Activated T-helper 9 cell treated with anti-CD3 and anti-CD28 coated beads, Interleukin-2, amount 50 U/mL, for 16 hours (primary cell): ENCODE results near the gene SMIM12.

Experiments used
- DNase-seq: peaks from one replicate; pipeline ENCODE4 v3.0.0-alpha.2; 2020; ENCODE audit warnings: low read depth

Gene SMIM12, protein sequence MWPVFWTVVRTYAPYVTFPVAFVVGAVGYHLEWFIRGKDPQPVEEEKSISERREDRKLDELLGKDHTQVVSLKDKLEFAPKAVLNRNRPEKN

DNA sequence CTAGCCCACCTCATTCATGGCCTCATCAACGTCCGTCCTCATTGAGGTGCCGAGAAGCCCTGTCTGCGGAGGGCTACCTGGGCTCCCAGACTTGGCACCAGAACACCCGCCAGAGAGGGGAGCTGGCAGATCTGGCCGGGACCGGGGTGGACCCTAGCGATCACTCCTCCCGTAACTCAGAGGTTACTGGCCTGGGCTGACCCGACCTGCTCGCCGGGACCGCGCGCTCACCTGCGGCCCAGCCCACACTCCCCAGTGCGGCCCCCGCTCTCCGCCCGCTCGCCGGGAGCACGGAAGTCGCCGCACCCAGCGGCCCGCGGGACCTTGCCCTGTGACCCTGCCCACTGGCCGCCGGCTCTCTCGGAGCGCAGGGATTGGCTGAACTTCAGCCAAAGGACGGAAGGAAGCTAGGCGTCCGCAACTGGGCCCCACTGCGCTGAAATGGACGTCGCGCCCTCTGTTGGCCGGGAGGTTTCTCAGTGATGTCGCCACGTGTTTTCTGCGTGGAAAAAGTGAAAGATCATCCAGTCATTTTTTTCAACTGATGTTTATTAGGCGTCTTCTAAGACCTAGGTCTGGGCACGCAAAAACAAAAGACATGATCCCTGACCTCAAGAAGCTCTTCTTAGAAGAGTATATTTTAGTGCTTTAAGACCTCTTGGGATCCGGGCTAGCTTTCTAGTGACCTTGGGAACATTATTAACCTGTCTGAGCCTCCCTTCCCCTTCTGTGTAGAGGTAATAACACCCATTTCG, at the start of gene SMIM12:
TSS of gene SMIM12 (minus strand) at position 304 of the 755 bp plus-strand sequence. CDS start 3,772 bp downstream, outside the sequence.
- DNase-seq = peak; percentile 89

DNA sequence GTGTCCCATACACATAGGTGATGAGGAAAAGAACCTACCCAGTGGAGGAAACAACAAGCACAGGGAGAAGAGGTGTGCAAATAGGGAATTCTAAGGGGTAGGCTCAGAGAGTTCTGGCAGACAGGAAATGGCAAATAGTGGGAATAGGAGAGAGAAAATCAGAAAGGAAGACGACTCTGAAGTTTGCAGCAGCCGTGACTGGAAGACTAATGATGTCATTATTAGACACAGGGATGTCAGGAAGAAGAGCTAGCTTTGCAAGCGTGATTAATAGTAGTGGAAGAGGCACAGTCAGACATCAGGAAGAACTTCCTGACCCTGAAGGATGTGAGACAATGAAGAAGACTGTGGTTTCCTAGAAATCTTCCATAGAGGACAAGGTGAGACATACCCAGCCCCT, 48.8 kb upstream of the SMIM12 start:
- DNase-seq = no peak

DNA sequence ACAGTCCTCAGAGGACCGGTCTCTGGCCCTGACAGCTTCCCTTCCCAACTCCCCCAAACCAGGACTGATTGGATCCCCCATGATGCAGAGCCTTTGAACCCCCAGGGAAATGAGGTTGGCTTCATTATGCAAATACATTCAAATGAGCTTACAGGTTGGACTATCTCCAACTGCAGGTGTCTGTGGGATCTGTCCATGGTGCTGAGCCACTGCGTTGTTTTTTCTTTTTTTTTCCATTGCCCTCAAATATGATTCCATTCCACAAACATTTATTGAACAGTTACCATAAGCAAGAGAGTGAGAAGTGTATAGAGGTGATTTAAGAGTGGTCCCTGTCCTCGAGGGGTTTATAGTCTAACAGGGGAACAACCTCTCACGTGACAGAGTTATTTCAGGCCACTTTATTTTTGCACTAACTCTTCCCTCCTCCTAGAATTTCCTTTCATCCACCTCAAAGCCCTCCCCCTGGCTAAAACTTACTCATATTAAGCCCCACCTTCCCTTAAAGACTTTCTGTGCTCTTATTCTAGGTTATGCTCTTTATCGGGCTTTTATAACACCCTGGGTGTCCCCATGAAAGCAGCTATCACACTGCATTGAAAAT, 48.0 kb upstream of the SMIM12 start:
- DNase-seq = no peak

DNA sequence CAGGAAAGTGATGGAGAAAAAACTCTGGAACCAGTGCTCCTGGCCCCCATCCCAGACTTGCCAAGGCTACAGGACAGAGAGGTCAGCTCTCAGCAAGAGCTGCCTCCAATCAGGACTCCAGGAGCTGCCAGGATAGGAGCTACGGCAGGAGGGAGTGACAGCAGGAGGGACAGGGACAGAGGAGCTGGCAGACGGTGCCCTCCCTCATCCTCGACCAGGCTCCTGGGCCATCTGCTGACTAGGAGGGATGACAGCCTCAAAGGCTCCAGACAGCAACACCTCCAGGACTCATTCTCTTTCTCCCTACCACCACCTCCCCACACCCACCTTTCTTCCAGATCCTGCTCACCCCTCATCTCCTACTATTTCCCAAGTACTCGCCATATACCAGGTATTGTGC, 47.2 kb upstream of the SMIM12 start:
- no peak for DNase-seq

DNA sequence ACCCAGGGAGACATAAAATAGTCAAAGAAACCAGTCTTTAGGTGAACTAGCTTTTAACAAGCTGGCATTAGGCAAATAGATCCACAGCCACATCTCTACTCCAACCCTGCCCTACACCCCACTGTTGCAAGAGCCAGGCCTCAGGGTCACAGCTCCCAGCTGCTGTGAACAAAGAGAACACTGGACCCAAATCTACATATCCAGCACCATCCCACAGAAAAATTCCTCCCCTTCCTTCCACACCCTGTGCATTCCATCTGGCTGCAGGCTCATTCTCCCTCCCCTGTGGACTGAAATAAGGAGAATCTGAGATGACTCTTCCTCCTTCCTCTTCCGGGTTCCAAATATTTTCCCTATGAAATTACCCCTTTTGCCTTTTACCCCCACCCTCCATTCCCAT, 46.7 kb upstream of the SMIM12 start:
- no peak for DNase-seq

DNA sequence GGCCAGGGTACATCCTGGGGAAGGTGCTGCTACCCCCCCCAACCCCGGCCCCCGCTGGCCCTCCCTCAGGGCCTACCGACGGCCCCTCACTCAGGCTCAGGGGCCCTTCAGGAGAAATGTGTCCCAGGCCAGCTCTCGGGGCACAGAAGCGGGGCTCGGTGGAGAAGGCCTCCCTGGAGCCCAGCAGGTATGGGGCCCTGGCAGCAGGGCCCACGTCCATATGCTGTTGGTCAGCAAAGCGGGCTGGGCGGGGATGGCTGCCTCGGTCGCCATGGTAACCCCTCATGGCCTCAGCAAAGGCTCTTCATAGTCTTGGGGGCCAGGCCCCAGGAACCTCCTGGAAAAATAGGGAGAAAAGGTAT, 45.5 kb upstream of the SMIM12 start:
- no peak for DNase-seq

DNA sequence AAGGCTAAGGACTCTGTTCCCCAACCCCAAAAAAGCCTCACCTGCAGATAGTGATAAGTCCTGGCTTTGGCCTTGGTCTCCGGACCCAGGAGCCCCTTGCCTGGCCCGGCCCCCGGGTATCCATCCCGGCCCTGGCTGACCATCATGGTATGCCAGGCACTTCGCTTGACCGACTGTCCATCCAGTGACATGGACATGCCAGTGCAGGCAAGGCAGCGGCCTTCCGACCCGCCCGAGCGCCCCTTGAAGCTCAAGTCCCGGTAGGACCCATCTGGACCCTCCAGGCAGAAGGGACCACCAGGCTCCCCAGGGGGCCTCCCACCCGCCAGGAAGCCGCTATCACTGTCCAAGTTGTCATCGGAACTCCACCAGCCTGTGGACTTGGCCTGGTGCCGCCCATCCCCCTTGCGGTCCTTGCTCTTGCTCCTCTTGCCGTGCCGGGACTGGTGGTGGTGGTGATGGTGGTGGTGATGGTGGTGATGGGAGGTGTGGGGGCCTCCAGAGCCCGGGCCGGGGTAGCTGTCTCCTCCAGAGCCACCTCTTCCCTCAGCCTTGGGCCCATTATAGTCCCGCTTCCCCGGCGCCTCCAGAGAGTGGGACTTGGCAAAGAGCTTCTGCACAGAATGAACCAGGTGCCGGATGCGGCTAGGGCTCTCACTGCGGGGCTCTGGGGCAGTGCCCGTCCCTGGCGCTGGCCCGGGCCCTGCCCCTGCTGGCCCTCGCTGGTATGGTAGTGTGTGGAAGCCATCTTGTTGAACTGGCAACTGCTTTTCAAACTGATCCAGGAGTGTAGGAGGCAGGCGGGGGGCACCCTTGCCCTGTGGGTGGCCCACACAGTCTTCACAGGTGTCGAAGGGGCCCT, 44.9 kb upstream of the SMIM12 start:
- no peak for DNase-seq

DNA sequence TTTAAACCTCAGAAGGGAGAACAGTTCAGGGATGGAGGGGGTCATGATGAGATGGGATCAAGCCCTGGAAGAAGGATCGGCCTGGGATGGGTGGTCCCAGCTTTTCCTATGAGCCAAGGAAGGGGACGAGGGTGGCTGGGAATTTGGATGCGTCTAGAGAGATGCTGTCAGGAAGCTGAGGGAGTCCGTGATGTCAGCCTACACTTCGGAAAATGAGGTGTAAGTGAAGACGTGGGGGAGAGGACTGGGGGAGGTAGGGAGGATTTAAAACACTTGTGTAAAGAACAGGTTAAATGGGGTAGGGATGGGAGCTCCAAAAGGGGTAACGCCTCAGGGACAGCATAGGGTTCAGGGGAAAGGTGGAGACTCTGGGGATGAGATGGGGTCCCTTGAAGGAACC, 42.4 kb upstream of the SMIM12 start:
- no peak for DNase-seq

DNA sequence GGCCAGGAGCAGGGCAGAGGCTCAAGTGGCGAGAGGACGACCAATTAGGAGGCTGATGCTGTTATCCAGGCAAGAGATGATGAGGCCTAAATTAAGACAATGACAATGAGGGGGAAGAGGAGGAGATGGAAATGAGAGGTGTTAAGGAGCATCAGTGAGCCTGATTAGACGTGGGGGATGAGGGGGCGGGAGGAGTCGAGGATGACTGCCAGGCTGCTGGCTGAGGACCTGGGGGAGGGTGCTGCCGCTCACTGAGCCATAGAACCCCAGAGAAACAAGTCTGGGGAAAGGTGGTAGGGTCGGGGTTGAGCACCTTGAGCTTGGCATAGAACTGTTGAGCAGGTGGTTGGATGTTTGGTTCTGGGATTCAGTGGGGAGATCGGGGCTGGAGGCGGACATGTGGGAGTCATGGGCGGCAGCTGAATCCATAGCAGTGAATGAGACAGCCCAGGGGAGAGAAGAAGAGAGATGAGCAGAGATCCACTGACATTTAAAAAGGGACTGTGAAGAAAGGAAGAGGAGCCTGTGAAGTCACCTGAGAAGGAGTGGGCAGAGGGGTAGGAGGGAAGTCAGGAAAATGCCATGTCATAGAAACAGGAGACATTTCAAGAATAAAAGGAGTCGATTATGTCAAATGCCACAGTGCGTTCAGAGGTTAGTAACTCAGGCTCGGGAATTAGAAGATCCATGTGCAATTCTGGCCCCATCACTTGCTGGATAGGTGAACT, 41.4 kb upstream of the SMIM12 start:
- DNase-seq = no peak

DNA sequence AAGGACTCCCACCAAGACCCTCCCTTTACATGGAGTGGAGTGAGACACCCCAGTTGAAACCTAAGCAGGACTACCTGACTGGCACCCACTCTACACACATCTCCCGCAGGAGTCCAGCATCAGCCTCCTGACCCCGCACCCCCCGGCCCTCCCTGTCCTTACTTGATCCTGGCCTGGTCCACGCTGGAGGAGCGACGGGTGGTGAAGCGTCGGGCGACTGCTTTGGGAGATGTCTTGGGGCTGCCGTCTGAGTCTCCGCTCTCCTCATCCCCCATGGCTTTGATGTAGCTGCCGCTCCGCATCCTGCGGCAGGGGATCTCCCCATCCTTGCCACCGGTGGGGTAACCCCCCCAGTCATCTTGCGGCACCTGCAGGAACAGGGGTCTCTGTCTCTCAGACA, 40.4 kb upstream of the SMIM12 start:
- DNase-seq = no peak

DNA sequence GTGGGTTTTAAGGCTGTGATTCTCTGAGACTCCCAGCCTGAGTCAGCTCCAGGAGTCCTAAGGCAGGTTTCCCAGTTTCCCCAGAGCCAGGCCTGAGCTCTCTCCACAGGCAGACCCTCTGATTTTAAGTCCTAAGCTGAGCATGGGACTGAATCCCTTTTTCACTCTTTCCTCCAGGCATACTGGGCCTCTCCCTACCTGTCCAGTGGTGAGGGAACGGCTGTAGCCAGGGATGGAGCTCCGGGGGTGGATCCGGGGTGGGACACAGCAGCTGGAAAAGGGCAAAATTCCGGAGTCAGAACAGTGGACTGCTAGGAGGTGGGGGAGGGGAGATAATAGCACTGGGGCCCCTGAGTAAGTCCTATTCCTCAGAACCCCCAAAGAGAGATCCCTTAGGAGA, 39.9 kb upstream of the SMIM12 start:
- no peak for DNase-seq

DNA sequence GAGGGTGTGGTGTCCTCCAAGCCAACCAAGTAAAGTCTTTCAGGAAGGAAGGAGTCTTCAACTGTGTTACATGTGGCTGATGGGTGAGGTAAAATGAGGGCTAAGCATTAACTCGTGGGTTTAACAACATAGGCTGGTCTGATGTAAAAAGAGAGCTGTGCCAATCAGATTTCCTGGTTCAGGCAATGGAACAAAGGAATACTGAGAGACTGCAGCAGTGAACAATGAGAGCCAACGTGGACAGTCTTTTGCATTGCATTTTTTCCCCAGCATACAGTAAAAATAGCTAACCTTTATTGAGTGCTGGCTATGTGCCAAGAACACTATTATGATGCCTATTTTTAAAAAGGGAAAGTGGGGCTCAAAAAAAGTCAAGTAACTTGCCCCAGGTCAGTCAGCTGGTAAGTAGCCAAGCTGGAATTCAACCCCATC, 38.8 kb upstream of the SMIM12 start:
- DNase-seq = no peak

DNA sequence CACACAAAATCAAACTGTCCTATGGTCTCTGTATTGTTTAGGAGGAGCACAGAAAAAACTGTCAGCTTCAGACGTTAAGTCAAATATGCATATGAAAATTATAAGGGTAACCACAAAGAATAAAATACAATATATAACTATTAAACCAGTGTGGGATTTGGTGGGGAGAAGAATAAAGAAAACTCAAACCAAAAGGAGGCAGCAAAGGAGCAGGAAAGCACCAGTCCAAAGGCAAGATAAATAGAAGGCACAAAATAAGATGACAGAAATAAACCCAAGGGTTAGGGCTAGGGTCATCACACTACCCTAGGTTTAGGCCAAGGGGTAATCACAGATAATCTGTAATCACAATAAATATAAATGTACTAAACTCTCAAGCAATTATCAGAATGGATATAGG, 37.1 kb upstream of the SMIM12 start:
- no peak for DNase-seq

DNA sequence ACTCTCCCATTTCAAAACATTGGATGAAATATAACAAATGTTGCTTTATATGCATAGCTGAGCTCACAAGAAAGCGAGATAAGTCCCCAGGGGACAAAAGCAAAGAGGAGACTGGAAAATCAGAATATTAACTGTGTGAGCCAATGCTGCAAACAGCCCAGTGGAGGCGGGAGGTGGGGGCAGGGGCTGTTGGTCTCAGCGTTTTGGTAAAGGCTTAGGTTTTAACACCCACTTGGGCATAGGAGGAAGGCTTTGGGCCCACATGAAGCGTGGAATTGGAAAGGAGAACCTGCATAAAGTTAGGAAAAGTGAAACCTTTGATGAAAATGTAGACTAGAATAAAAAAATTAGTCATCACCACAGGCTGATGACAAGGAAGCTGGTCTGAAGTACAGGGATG, 30.2 kb upstream of the SMIM12 start:
- no peak for DNase-seq

DNA sequence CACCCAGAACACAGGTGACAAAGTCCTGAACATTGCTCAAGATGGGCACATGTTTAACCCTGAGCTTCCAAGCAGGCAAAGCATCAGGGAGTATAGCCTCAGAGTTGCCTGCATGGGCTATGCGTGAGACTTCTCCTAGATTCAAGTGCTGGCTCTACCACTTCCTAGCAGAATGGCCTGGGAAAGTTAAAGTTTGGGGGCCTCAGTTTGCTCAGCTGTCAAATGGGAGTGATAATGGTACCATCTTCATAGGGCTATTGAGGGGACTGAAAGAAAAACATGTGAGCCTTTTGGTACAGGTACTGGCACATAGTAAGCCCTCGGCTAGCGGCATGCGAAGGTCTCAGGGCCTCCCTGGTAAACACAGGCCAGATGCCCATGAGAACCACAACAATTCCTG, 28.0 kb upstream of the SMIM12 start:
- DNase-seq = no peak

DNA sequence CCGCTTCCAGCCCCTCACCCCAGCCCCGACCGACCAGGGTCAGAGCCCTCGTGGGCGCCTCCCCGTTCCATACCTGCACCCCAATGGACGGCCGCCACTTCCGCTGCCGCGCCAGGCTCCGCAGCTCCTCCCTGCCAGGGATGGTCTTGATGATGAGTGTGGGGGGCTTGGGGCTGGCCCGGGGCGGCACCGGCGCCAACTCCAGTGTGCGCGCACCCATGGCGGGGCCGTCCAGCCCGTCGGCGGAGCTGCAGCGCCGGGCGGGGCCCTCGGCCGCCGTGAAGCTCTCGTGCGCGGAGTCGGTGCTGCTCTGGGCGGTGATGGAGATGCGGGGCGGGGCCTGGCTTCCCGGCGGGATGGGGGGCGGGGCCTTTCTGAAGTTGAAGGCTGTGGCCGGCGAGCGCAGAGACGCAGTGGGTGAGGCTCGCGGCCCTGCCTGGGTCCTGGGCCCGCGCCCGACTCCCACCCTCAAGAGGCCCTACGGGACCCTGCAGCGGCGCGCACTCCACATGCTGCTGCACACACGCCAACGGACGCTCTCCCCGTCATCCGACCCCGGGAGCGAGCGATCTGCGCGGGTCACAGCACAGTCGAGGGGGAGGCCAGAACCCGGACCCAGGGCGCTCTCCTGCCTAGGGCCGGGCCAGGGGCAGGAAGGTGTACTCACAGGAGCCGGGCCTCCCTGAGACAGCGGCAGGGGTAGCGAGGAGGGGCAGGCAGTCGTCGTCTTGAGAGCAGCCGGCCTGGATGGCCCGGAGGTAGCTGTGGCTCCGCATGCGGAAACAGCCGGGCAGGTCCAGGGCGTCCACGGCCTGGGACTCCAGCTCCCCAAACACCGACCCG, 26.1 kb upstream of the SMIM12 start:
- peak; percentile 51 for DNase-seq

DNA sequence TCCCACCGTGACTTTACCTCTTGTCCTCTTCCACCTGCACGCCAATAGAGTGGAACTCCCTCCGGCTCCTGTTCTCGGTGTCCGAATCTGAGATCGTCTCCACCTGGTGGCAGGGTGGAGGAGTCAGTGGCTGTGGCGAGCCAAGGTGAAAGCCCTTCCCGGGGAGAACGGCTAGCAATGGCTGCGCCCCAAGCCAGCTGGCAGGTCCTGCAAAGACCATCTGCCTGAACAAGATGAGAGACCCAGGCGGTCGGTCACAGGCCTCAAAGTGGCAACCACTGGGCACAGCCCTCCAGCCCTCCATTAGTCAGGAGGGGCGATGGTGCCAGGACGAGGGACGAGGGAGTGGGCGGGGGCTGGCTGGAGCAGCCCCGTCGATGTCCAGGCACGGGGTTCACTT, 25.4 kb upstream of the SMIM12 start:
- DNase-seq = no peak

DNA sequence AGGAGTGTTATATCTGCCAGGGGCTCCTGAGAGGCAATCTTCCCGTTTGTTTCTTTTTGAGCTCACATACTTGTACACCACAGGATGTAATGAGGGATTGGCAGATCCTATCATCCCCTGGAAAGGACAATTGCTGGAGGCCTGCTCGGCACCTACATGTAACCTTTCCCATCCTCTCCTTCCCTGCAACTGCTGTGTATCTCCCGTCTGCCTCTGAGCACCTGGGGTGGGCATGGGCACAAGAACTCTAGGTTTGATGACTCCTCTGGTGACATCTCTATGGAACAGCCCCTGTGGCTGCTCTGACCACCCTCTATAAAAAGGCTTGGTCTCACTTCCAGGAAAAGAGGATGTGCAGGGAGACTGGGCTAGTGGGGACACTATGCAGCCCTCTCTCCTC, 25.0 kb upstream of the SMIM12 start:
- DNase-seq = no peak

DNA sequence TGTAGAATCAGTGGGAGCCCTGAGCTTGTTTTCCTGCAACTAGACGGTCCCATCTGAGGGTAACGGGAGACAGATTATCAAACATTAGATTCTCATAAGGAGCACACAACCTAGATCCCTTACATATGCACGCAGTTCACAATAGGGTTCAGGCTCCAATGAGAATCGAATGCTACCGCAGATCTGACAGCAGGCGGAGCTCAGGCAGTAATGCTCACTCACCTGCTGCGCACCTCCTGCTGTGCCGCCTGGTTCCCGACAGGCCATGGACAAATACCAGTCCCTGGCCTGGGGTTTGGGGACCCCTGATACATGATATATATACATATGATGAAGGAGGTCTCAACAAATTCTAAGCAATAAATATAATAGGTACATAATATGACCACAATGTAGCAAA, 19.7 kb upstream of the SMIM12 start:
- no peak for DNase-seq

DNA sequence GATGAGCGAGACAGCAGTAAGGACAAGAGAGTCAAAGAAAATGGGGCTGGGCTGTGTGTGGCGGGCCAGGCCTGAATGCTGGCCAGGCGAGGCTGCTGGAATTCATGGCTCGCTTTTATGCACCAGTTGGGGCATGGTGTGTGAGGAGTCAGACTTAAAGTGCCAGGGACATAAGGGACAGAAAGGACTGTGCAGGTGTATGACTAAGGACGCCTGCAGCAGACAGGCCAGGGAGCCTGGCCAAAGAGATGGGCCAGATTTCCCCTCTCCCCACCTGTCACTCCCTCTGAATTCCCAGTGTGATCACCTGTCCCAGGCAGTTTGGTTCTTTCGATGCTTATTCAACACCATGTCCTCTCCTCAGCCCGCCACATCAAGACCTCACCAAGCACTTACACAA, 16.9 kb upstream of the SMIM12 start:
- DNase-seq = no peak

DNA sequence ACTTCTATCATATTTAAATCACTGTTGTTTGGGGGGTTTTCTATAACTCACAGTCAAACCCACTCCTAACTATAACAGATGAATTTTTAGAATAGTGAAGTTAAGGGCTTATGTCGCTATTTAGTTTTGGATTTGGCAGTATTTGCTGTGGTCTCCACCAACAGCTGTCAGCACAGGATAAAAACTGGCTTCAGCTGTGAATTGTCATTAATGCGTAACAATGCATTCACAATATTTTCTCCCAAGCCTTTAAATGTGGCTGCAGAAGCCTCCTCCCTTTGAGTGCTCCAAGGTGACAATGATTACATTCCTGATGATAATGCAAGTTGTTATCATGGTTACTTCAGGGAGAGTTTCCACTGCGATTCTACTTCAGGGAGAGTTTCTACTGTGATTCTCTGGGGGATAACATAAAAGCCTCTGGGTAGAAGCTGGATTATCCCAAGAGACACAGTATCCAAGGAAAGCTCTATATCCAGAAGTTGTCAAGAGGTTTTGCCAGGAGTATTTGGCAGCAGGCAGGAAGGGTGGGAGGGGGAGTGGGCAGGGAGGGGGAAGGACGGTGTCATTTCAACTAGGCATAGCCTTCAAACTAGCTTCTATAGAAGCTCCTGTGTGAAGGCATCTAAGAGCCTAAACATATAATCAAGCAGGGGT, 14.9 kb upstream of the SMIM12 start:
- DNase-seq = no peak
